Activated T-cell treated with anti-CD3 and anti-CD28 coated beads, Interleukin-2, amount 50 U/mL, for 4 hours (primary cell): Measurements from ENCODE around the gene EYS. TPM values are rescaled to one million over a fixed set of nuclear protein-coding genes. Genes with fewer than 3 reads are reported as not detected.

Source experiments
- ATAC-seq, 2 donors: fragments of 200-7000 bp; cut with Tn5 transposase; one replicate each; pipeline ENCODE4 v1.10.0; 2021
- DNase-seq: peaks from one replicate; pipeline ENCODE4 v3.0.0-alpha.2; 2020
- H3K27me3 Mint-ChIP-seq: one replicate; pipeline ENCODE4 v1.8.0; 2021; ENCODE audit warnings: low read depth, mixed read lengths
- H3K36me3 Mint-ChIP-seq: one replicate; pipeline ENCODE4 v1.8.0; 2022; ENCODE audit warnings: mixed read lengths; ENCODE audit not compliant: insufficient read depth
- H3K4me1 Mint-ChIP-seq: one replicate; pipeline ENCODE4 v1.8.0; 2021; ENCODE audit warnings: low read depth, mixed read lengths
- H3K4me3 Mint-ChIP-seq: one replicate; pipeline ENCODE4 v1.8.0; 2021; ENCODE audit warnings: mild to moderate bottlenecking, moderate library complexity, mixed read lengths
- H3K9me3 Mint-ChIP-seq: one replicate; pipeline ENCODE4 v1.8.0; 2021; ENCODE audit warnings: mixed read lengths
- total RNA-seq, 3 donors: library from RNA; stranded (reverse); gene quantifications; one replicate each; pipeline ENCODE4 v1.2.1, GENCODE V29; 2021

The EYS gene
- total RNA-seq, 3 donors from 2014 or later, result not detected

GRCh38 chr6:64945450-64945849, 761.6 kb downstream of the EYS start:
- H3K27me3 Mint-ChIP-seq, result no peaks in the 10 kb centered on the region
- ATAC-seq (no peak), DNase-seq (no peak)
- H3K36me3 Mint-ChIP-seq, result no peaks in the 10 kb centered on the region
- no peaks in the 10 kb centered on the region for H3K4me1 Mint-ChIP-seq
- H3K9me3 Mint-ChIP-seq, result peaks cover 12% of the 10 kb centered on the region
- no peak overlapping the region for H3K4me3 Mint-ChIP-seq

GRCh38 chr6:64932486-64932885, 774.5 kb downstream of the EYS start:
- no peak for DNase-seq
- Mint-ChIP-seq H3K36me3 (no peaks in the 10 kb centered on the region), H3K9me3 (peaks cover under 1% of the 10 kb centered on the region), H3K4me3 (no peak overlapping the region), H3K27me3 (no peaks in the 10 kb centered on the region), H3K4me1 (no peaks in the 10 kb centered on the region)
- ATAC-seq, result no peak

GRCh38 chr6:64930681-64931080, 776.3 kb downstream of the EYS start:
- DNase-seq, result no peak
- Mint-ChIP-seq H3K4me3 (no peak overlapping the region), H3K27me3 (no peaks in the 10 kb centered on the region), H3K36me3 (no peaks in the 10 kb centered on the region), H3K4me1 (no peaks in the 10 kb centered on the region), H3K9me3 (peaks cover 2% of the 10 kb centered on the region)
- ATAC-seq, result no peak

- Mint-ChIP-seq H3K4me3 (no peak overlapping the region), H3K9me3 (peaks cover 2% of the 10 kb centered on the region), H3K27me3 (no peaks in the 10 kb centered on the region), H3K36me3 (no peaks in the 10 kb centered on the region), H3K4me1 (no peaks in the 10 kb centered on the region)
- DNase-seq, result no peak
- ATAC-seq, result no peak
Observed at GRCh38 chr6:64926051-64926450, 781.0 kb downstream of the EYS start.

GRCh38 chr6:64920257-64920656, 786.8 kb downstream of the EYS start:
- Mint-ChIP-seq H3K9me3 (peaks cover 9% of the 10 kb centered on the region), H3K36me3 (no peaks in the 10 kb centered on the region), H3K4me3 (no peak overlapping the region), H3K27me3 (no peaks in the 10 kb centered on the region), H3K4me1 (no peaks in the 10 kb centered on the region)
- no peak for ATAC-seq
- DNase-seq, result no peak

GRCh38 chr6:64914124-64914523, 792.9 kb downstream of the EYS start:
- no peaks in the 10 kb centered on the region for H3K36me3 Mint-ChIP-seq
- H3K4me1 Mint-ChIP-seq, result no peaks in the 10 kb centered on the region
- peaks cover 13% of the 10 kb centered on the region for H3K9me3 Mint-ChIP-seq
- H3K4me3 Mint-ChIP-seq, result no peak overlapping the region
- ATAC-seq (no peak), DNase-seq (no peak)
- no peaks in the 10 kb centered on the region for H3K27me3 Mint-ChIP-seq

GRCh38 chr6:64912966-64913365, 794.1 kb downstream of the EYS start:
- H3K27me3 Mint-ChIP-seq, result no peaks in the 10 kb centered on the region
- H3K9me3 Mint-ChIP-seq, result peaks cover 10% of the 10 kb centered on the region
- DNase-seq, result no peak
- no peak overlapping the region for H3K4me3 Mint-ChIP-seq
- ATAC-seq, result no peak
- H3K36me3 Mint-ChIP-seq, result no peaks in the 10 kb centered on the region
- H3K4me1 Mint-ChIP-seq, result no peaks in the 10 kb centered on the region

GRCh38 chr6:64908104-64908503, 798.9 kb downstream of the EYS start:
- no peak for ATAC-seq
- Mint-ChIP-seq H3K27me3 (no peaks in the 10 kb centered on the region), H3K9me3 (peaks cover 6% of the 10 kb centered on the region), H3K4me1 (no peaks in the 10 kb centered on the region), H3K36me3 (no peaks in the 10 kb centered on the region), H3K4me3 (no peak overlapping the region)
- no peak for DNase-seq

GRCh38 chr6:64904616-64905015, 802.4 kb downstream of the EYS start:
- Mint-ChIP-seq H3K4me1 (no peaks in the 10 kb centered on the region), H3K36me3 (no peaks in the 10 kb centered on the region), H3K27me3 (no peaks in the 10 kb centered on the region), H3K4me3 (no peak overlapping the region), H3K9me3 (peaks cover 6% of the 10 kb centered on the region)
- ATAC-seq (no peak), DNase-seq (no peak)

- H3K9me3 Mint-ChIP-seq, result peaks cover 8% of the 10 kb centered on the region
- no peak overlapping the region for H3K4me3 Mint-ChIP-seq
- no peaks in the 10 kb centered on the region for H3K36me3 Mint-ChIP-seq
Observed at GRCh38 chr6:64902596-64902995, 804.4 kb downstream of the EYS start.

GRCh38 chr6:64896939-64897338, 810.1 kb downstream of the EYS start:
- H3K4me1 Mint-ChIP-seq, result no peaks in the 10 kb centered on the region
- DNase-seq (no peak), ATAC-seq (no peak)
- no peak overlapping the region for H3K4me3 Mint-ChIP-seq
- H3K27me3 Mint-ChIP-seq, result no peaks in the 10 kb centered on the region
- peaks cover 12% of the 10 kb centered on the region for H3K9me3 Mint-ChIP-seq
- H3K36me3 Mint-ChIP-seq, result no peaks in the 10 kb centered on the region

More at GRCh38 chr6:64902596-64902995, 804.4 kb downstream of the EYS start:
- DNase-seq (no peak), ATAC-seq (no peak)
- Mint-ChIP-seq H3K4me1 (no peaks in the 10 kb centered on the region), H3K27me3 (no peaks in the 10 kb centered on the region)

GRCh38 chr6:64895945-64896344, 811.1 kb downstream of the EYS start:
- Mint-ChIP-seq H3K36me3 (no peaks in the 10 kb centered on the region), H3K9me3 (peaks cover 12% of the 10 kb centered on the region), H3K4me3 (no peak overlapping the region), H3K4me1 (no peaks in the 10 kb centered on the region), H3K27me3 (no peaks in the 10 kb centered on the region)
- DNase-seq, result no peak
- no peak for ATAC-seq

- Mint-ChIP-seq H3K9me3 (peaks cover 14% of the 10 kb centered on the region), H3K27me3 (no peaks in the 10 kb centered on the region), H3K36me3 (no peaks in the 10 kb centered on the region), H3K4me1 (no peaks in the 10 kb centered on the region), H3K4me3 (no peak overlapping the region)
- DNase-seq (no peak), ATAC-seq (no peak)
Observed at GRCh38 chr6:64890609-64891008, 816.4 kb downstream of the EYS start.

- Mint-ChIP-seq H3K9me3 (peaks cover 14% of the 10 kb centered on the region), H3K27me3 (no peaks in the 10 kb centered on the region), H3K36me3 (no peaks in the 10 kb centered on the region), H3K4me1 (no peaks in the 10 kb centered on the region), H3K4me3 (no peak overlapping the region)
- no peak for ATAC-seq
- DNase-seq, result no peak
Observed at GRCh38 chr6:64889144-64889543, 817.9 kb downstream of the EYS start.

- Mint-ChIP-seq H3K4me3 (no peak overlapping the region), H3K9me3 (peaks cover 24% of the 10 kb centered on the region), H3K27me3 (no peaks in the 10 kb centered on the region), H3K4me1 (no peaks in the 10 kb centered on the region), H3K36me3 (no peaks in the 10 kb centered on the region)
- DNase-seq (no peak), ATAC-seq (no peak)
Observed at GRCh38 chr6:64874776-64875175, 832.2 kb downstream of the EYS start.

- ATAC-seq (no peak), DNase-seq (no peak)
- H3K9me3 Mint-ChIP-seq, result peaks cover 25% of the 10 kb centered on the region
- no peaks in the 10 kb centered on the region for H3K36me3 Mint-ChIP-seq
- no peaks in the 10 kb centered on the region for H3K4me1 Mint-ChIP-seq
- no peaks in the 10 kb centered on the region for H3K27me3 Mint-ChIP-seq
- no peak overlapping the region for H3K4me3 Mint-ChIP-seq
Observed at GRCh38 chr6:64872633-64873032, 834.4 kb downstream of the EYS start.
